SK-N-SH treated with all-trans-retinoic acid at 6 μM for 48 hours (cell line): ENCODE data around the gene ZNF777.

ENCODE experiments used
- ARNTL ChIP-seq: fragments of 450-650 bp; formaldehyde crosslinking; IDR thresholded peaks from 2 replicates; pipeline ENCODE4 v1.5.0; 2020; ENCODE audit warnings: low read depth, mild to moderate bottlenecking, moderate library complexity, borderline replicate concordance
- CSDC2 ChIP-seq: fragments of 250-450 bp; sonication (Bioruptor Pico); IDR thresholded peaks from 2 replicates; pipeline ENCODE4 v1.5.0; 2020; ENCODE audit warnings: mild to moderate bottlenecking, moderate library complexity
- ISL1 ChIP-seq: fragments of 250-450 bp; sonication (Bioruptor Pico); IDR thresholded peaks from 2 replicates; pipeline ENCODE4 v2.1.2; 2022; ENCODE audit warnings: mild to moderate bottlenecking, moderate library complexity
- RARB ChIP-seq: fragments of 250-450 bp; sonication (Bioruptor Pico); IDR thresholded peaks from 2 replicates; pipeline ENCODE4 v1.8.0; 2021; ENCODE audit warnings: mild to moderate bottlenecking, moderate library complexity
- ZC3H10 ChIP-seq: fragments of 250-450 bp; sonication (Bioruptor Pico); IDR thresholded peaks from 2 replicates; pipeline ENCODE4 v1.5.1; 2021; ENCODE audit warnings: mild to moderate bottlenecking, moderate library complexity
- ZFP3 ChIP-seq: fragments of 250-450 bp; sonication (Bioruptor Pico); IDR thresholded peaks from 2 replicates; pipeline ENCODE4 v1.5.0; 2020; ENCODE audit warnings: mild to moderate bottlenecking, moderate library complexity
- ZFP30 ChIP-seq: fragments of 450-650 bp; formaldehyde crosslinking; IDR thresholded peaks from 2 replicates; pipeline ENCODE4 v1.5.0; 2022; ENCODE audit warnings: mild to moderate bottlenecking, moderate library complexity
- ZNF565 ChIP-seq: fragments of 450-650 bp; formaldehyde crosslinking; conservative IDR thresholded peaks from 2 replicates; pipeline ENCODE4 v1.5.0; 2020; ENCODE audit warnings: low read depth, mild to moderate bottlenecking, moderate library complexity
- TF ChIP-seq, protein P1 (sequence below): fragments of 250-450 bp; sonication (Bioruptor Pico); IDR thresholded peaks from 2 replicates; pipeline ENCODE4 v1.8.0; 2020; ENCODE audit warnings: mild to moderate bottlenecking, moderate library complexity, borderline replicate concordance
- TF ChIP-seq, protein P2 (sequence below): fragments of 250-450 bp; sonication (Bioruptor Pico); IDR thresholded peaks from 2 replicates; pipeline ENCODE4 v1.8.0; 2021; ENCODE audit warnings: low read depth, mild to moderate bottlenecking, moderate library complexity, borderline replicate concordance

DNA sequence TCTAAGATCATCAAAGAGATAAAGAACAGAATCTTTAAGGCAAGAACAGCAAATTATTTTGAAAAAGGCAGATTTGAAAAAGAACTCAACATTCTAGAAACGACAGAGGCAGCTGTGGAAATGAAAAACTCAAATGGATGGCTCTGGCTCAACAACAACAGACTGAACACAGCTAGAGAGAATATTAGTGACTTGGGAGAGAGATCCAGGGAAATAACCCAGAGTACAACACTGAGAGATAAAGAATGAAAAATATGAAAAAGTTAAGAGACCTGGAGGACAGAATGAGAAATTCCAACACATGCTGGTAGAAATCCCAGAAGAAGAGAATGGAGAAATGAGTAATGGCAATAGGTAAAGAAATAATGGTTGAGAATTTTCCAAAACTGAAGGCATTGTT, 17.9 kb upstream of the ZNF777 start:
- TF ChIP-seq ARNTL (no peak), RARB (CRISPR knock-in tag) (no peak), ISL1 (CRISPR knock-in tag) (no peak), ZFP30 (CRISPR knock-in tag) (peak; percentile 70), ZFP3 (CRISPR knock-in tag) (no peak), ZC3H10 (CRISPR knock-in tag) (no peak), CSDC2 (no peak), ZNF565 (no peak)
- TF ChIP-seq, protein P1, sequence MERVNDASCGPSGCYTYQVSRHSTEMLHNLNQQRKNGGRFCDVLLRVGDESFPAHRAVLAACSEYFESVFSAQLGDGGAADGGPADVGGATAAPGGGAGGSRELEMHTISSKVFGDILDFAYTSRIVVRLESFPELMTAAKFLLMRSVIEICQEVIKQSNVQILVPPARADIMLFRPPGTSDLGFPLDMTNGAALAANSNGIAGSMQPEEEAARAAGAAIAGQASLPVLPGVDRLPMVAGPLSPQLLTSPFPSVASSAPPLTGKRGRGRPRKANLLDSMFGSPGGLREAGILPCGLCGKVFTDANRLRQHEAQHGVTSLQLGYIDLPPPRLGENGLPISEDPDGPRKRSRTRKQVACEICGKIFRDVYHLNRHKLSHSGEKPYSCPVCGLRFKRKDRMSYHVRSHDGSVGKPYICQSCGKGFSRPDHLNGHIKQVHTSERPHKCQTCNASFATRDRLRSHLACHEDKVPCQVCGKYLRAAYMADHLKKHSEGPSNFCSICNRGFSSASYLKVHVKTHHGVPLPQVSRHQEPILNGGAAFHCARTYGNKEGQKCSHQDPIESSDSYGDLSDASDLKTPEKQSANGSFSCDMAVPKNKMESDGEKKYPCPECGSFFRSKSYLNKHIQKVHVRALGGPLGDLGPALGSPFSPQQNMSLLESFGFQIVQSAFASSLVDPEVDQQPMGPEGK (CRISPR knock-in tag) = no peak
- TF ChIP-seq, protein P2, sequence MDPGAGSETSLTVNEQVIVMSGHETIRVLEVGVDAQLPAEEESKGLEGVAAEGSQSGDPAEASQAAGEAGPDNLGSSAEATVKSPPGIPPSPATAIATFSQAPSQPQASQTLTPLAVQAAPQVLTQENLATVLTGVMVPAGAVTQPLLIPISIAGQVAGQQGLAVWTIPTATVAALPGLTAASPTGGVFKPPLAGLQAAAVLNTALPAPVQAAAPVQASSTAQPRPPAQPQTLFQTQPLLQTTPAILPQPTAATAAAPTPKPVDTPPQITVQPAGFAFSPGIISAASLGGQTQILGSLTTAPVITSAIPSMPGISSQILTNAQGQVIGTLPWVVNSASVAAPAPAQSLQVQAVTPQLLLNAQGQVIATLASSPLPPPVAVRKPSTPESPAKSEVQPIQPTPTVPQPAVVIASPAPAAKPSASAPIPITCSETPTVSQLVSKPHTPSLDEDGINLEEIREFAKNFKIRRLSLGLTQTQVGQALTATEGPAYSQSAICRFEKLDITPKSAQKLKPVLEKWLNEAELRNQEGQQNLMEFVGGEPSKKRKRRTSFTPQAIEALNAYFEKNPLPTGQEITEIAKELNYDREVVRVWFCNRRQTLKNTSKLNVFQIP (CRISPR knock-in tag) = no peak
